CD4-positive, alpha-beta T cell treated with Interleukin-17A for 4 hours (primary cell): ENCODE results near the gene PEAK1.

Source experiments
- DNase-seq: peaks from one replicate; pipeline ENCODE4 v3.0.0-alpha.2; 2020; ENCODE audit warnings: mixed read lengths

PEAK1 gene

DNA sequence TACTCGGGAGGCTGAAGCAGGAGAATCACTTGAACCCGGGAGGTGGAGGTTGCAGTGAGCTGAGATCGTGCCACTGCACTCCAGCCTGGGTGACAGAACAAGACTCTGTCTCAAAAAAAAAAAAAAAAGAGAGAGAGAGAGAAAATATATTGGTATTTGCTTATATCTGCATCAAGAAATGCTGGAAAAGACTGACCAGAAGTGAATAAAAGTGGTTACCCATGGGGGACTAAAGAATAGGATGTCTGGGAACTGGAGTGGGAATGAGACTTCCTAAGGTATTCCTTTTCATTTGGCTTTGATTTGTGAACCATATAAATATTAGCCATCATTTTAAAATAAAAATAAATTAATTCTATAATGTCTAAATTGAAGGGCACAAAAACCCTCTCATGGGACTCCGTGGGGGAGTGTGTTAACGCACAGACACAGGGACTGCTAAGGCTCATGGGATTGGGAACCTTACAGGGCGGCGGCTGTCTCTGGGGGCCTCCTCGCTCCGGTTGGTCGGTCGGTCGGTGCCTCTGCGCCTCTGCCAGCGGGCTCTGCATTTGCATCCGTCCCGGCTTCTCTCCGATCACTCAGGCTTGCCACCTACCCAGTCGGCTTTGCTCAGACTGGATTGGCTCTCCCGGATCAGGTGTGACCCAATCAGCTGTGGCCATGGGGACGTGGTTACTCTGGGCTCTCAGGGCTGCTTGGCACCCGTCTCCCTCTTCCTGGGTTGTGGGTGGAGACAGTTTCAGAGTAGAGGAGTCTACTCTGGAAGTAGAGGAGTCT, 336.3 kb downstream of the PEAK1 start:
- peak; percentile 75 for DNase-seq

DNA sequence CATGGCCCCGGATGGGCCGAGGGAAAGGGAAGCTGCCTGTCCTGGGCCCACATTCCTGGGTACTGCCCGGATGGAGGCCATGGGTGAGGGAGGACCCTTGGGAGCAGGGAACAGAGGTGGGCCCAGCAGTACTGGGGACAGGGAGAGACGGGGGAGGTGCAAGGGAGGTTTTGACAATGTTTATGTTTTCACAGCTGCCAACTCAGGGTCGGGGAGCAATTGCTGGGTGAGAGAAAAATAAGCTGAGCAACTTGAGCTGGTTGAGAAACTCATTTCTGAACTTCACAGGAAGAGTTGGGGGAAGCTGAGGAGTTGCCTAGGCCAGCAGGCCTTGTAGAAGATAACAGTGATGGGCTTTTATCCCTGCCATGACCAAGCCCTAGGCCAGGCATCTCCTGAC, 337.9 kb downstream of the PEAK1 start:
- no peak for DNase-seq

DNA sequence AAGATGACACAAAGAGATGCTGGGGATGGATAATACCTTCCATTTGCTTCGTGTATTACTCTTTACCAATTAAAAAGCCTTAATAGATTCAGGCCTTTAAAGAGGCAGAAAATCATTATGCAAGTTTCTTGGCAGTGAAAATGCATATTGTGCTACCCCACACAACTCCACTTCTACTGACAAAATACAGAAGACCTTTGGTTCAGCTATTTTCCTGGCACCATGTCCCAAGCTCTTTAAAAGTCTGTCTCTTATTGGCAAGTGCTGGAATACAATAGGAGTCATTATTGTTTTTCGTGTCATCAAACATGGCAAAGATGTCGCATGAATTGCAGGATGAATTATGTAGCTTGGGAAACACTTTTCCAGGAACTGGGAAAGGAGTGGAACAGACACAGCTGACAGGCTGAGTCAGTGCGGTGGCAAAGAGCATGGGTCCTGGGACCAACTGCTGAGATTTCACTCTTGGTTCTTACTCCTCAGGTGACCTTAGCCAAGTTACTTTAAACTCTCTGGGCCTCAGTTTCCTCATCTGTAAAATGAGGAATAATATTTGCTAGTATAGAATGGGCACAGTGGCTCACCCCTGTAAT, 343.5 kb downstream of the PEAK1 start:
- DNase-seq: no peak

DNA sequence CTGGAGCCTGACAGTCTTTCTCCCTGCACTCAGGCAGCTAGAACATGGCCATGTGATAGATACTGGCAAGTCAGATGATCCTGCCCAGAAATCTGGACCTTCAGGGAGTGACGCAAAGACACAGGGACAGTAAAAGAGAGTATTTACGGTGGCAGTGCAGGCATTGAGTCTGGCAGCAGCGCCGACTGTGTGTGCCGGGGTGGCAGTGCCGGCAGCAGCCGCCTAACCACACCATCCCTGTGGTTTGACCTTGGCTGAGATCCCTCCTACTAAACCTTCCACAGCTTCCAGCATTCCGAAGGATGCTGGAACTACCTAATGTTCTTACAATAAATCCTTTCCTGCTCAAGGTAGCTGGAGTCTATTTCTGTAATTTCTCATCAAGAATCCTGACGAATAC, 344.4 kb downstream of the PEAK1 start:
- DNase-seq: no peak

DNA sequence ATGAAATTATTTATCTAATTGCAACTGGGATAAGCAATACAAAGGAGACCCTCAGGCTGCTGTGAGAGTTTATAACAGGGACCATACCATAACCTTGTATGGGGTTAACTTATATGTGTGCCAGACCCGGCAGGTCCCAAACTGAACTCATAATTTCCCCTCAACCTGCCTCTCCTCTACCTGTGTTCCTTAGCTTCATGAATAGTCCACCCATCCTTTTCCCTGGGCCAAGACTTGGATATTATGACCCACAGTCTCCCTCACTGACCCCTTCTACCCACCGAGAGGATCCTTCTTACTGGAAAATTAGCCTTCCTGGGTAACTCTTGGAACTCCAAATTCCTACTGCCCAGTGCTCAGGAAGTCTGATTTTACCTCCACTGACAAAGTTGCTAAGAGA, 345.6 kb downstream of the PEAK1 start:
- no peak for DNase-seq

DNA sequence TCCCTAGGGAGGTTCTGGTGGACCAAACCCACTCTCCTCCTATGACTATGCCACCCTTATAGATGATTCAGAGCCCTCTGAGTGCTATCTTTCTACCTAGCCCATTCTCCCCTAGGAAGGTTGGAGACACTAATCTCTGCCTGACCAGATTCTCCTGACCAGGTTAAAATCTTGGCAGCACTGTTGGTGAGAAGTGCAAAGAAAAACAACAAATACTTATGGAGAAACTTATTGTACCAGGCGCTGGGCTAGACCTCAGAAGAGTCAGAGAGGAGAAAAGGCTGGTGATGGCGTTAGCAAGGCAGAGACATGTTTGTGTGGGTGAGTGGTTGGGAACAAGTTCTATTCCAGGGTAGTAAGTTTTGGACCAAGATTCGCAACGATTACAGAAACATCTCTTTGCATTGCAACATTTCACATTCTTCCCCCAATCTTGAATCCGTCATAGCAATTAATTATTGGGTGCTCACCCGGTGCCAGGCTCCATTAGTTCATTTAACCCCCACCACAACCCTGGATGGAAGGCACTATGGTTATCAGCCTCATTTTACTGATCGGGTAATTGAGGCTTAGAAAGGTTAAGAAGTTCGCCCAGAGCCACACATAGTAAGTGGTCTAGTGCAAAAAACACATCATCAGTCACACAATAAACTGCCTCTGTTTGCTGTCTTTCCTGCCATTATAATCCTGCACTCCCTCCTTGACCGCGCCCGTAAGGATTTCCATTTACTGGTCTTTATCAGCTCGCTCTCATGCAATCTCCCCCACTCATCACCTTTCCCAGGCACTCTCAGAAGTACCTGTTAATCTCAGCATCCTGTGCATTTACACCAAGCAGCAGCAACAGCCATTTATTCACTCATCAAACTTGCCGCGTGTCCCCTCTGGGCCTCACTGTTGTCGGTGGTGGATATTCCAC, 348.3 kb downstream of the PEAK1 start:
- DNase-seq: no peak

DNA sequence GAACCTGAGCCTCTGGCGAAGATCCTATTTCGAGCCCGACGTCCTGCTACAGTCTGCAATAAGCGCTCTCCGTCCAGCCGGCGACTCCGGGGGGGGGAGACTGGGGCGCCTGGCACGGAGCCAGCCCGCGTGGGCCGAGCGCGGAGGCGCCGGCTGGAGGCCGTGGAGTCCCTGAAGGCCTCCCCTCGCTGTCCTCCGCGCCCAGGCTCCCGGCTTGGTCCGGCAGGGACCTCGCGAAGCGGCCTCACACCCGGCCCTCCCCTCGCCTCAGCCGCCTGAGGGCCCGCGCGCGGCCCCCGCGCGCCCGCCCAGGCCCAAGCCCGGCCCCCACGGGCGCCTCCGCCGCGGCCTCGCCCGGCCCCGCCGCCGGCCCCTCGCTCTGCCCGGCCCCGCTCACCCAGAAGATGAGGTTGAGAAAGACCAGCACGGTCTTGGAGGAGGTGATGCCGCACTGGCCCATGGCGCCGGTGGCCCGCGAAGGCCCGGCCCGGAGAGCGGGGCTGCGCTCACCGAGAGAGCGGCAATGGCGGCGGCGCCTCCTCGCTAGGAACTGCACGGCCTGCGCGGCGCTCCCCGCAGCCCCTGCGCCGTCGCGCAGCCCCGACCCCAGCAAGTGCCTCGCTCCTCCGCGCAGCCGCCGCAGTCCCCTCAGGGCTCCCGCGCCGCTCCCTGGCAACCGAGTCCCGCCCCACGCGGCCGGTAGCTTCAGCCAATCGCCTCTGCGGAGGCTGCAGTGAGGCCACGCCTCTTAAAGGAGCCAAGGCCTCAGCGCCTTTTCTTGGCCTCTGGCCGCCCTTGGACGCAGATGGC, 349.2 kb downstream of the PEAK1 start, which contains the start of gene TSPAN3:
Gene TSPAN3, minus strand, starts transcription at position 615 of the 810 bp plus-strand sequence. Its CDS starts 155 bp downstream, at position 460.
- DNase-seq: peak; percentile 95

DNA sequence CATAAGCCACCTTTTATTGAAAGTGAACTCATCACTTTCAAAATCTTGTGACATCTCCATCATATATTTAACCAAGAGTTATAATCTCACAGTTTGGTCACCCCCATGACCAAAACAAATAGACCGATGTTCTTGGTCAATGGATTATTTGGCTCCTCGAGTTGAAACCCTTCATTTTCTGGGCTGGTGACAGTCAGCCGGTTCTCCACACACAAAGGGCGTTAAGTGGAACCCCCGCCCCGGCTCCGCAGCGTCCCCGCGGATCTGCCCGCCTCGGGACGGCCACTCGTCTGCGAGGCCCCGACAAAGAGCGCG, 349.8 kb downstream of the PEAK1 start:
- no peak for DNase-seq

DNA sequence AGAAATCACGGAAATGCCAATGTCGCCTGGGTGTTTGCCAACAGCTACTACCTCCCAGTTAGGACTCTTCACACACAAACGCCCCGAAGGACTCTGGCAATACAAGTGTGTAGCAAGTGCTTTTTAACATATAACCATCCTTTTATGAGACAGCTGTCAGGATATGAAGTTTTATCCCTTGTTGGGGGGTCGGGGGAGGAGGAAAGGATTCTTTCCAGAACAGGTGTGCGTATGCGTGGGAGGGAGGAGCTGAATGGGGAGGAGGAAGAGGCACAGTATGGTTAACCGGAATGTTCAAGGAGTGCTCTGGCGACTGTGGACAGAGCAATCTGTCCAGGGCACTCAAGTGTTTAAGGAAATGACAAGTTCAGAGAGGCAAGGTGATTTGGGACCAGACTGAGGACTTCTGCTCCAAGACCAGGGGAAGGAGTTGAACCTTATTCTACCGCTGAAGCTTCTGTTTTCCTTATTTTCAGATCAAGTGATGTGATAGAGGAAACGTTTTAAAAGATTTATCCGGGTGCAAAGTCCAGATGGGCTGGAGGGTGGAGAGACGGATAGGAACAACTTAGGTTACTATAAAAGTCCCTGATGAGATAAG, 350.3 kb downstream of the PEAK1 start:
- DNase-seq: no peak

DNA sequence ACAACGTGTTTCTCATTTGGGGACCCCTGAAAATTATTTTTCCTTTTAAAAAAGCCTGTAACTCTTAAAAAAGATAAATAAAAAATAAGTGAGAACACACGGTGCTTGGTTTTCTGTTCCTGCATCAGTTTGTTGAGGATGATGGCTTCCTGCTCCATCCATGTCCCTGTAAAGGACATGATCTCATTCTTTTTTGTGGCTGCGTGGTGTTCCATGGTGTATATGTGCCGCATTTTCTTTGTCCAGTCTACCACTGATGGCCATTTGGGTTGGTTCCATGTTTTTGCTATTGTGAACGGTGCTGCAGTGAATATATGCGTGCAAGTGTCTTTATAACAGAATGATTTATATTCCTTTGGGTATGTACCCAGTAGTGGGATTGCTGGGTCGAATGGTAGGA, 351.3 kb downstream of the PEAK1 start:
- no peak for DNase-seq

DNA sequence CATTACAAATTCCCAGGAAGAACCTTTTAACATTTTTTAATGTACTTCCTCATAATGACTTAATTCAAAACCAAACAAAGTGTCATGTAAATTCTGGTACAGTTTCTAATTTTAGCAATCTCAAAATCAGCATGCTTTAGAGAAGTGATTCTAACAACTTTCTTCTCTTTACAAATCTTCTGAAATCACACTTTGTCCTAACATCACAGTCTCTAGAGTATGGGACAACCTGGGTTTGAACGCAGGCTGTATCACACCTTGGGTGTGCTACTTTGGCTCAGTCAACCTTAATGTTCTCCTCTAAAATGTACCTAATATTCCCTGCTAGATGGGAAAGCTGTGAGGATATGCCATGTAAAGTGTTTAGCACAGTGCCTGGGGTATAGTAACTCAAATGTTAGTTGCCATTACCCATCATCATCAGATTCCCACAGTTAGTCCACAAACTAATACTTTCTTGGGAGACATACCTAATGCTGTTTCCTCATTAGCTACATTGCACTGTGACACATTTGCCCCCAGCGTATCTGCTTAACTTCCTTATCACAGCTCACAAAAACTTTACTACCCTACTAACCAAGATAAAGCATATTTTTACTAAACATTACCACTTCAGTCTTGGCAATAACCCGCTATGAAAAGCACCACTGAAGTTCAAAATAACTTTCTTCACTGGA, 352.1 kb downstream of the PEAK1 start:
- no peak for DNase-seq

DNA sequence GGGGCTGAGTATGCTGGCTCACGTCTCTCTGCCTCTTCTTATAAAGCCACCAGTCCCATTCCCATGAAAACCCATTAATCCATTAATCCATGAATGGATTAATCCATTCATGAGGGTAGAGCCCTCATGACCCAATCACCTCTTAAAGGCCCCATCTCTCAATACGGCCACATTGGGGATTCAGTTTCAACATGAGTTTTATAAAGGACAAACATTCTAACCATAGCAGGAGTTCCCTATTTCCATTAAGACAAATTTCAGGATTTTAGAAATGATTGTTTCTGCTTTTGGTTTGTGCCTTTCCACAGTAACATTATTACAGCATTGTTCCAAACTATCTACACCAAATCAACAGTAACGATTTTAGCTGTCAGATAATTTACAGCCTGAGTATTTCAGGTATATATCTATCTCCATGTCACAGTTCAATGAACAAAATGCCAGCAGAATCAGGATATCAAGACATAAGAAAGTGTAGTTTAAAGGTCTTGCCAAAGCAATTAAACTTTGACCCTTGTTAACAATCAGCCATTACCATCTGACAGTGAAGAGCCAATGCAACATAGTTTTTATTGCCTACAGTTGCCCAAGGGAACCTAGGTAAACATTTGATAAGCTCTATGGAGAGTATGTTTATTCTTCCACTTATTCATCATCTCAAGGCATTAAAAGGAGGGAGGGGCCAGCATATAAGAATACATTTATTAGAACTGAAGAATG, 352.8 kb downstream of the PEAK1 start:
- DNase-seq: no peak

DNA sequence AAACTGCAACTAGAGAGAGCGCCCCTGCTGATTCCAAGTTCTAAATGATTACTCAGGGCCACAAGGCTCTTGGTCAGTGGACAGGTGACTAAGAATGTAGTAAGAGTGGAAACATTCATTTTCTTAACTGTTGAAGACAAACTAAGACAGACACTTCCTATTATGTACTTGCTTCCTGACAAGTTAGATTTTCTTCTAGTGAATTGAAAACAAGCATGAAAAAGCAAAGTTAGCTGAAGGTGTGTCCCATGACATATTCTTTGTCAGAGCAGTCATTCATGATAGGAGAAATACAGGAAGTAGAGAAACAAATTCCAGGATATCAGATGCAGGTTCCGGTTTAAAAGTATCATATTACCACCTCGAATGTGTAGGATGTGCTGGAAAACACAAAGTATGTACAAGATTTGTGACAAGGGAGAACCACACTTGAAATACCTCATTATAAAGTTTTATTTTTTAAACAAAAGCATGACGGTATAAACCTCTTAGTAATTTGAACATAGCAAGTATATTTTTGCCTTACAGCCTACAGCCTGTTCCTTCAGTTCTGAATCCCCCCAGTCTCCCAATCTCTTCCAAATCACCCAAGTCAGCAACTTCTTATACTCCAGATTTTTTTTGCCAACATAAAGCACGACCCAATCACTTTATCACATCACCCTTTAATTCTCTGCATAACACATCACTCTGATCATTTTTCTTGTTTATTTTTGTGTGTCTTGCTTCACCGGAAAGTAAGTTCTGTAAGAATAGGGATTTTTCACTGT, 355.2 kb downstream of the PEAK1 start:
- no peak for DNase-seq

DNA sequence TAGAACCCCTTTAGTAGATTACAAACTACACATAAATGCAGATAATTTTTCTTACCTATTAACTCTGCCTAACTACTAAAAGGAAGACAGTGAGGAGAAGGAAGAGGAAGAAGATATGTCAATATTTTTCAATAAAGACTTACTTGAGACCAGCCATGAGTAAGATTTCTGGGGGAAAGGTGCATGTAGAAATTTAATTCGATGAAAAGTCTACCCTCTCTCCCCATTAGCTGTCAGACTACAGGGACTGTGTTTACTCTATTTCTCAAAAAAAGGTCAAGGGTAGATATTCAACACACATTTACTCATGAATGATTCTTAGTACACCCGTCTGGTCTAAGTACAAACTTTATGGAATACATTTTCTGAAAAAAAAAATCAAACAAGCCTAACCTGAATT, 355.8 kb downstream of the PEAK1 start:
- DNase-seq: no peak

DNA sequence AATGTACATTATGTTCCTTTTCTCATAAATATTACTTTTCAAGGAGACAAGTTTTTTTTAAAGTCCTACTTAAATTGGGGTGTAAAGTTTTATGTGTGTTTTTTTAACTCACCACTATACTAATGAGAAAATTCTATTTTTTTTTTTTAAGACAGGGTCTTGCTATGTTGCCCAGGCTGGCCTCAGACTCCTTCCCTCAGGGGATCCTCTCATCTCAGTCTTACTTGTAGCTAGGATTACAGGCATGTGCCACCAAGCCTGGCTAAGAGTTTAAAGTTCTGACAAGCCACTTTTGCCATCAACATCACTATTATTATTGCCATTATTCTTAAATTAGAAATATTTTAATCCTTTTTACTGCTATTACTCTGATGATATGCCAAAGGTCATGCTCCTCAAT, 356.7 kb downstream of the PEAK1 start:
- no peak for DNase-seq

DNA sequence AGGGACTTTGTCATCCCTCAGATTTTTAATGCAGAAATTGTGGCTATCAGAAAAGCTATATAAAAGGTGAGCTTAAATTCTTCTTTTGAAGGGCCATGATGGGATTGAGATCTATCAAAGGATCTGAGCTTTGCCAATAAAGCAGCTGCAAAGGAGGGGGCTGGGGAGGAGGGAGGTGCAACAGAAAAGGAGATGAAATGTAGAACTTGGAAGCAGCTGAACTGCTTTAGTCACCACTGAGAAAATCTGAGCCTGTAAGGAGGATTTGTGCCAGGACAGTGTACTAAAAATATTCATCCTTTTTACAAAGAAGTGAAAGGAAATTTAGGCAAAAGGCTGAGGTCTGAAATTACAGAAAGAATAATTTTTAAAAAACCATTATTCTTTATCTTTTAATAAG, 359.4 kb downstream of the PEAK1 start:
- DNase-seq: no peak

DNA sequence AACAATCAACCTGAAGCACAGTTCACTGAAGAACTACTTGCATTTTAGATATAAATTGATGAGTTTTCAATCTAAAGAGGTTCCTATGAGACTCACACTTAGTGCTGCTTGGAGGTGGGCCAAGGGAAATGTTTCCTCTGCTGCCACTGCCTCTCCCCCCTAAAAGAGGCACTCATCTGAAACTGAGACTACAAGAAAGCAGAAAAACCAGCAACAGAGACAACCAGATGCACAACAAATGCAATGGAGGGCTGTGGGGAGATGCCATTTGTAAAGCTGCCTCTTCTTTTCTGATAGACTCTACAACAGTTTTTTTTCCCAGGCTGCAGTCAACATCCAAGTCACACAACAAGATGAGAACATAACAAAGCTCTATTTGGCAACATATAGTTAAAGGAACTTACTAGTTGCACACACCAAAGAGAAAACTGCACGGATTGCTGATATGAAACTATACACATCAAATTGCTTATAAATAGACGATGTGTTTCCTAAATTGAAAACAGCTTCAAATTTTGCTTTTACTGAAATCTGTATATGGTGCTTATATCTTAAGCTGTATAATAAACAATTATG, 360.0 kb downstream of the PEAK1 start:
- DNase-seq: no peak

DNA sequence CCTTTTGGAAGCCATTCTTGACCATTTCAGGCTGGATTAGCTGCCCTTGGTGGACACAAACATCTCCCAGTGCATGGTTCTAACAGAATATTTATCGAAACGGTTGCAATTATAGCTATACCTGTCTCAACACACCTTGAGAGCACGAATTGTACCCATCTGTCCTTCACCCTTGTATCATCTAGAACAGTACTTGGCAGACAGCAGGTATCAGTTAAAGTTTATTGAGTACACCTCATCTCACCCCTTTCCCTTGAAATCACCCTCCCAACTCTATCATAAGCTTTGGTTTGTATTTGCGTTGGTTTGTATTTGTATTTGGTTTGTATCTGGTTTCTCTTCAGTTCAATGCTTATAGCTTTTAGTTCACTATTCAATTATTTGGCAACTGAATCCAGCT, 361.4 kb downstream of the PEAK1 start:
- no peak for DNase-seq

DNA sequence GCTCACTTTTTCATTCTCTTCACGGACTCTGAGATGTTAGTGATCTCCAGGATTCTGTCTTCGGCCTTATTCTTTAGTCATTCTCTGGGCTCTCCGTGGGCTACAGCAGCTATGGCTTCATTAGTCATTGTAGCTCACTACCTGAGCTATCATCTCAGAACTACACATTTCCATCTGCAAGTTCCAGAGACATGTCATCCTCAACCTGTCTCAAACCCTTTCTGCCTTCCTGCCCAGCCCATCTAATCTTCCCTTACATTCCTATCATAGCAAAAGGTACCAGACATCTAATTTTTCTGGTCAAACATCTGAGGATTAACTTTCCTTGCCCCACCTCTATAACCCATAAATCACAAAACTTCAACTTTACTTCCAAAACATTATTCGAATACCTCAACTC, 362.2 kb downstream of the PEAK1 start:
- no peak for DNase-seq

DNA sequence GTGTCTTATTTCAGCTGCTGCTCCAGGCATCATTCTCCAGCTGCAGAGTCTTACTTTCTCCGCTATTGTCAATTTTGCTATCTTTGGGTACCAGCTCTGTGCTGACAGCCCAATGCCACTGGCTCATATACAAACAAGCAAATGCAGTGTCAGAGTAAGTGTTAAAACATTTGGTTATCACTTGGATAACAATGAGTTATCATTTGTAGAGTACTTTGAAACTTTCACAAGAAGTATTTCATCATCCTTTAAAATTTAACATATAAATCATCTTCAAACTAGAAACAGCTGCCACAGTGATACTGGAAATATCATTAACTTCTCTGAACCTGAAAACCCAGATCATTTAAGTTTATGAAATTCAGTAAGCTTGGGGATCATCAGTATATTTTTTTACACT, 362.8 kb downstream of the PEAK1 start:
- no peak for DNase-seq
